Bronchial epithelial cell (primary cell): ENCODE data around the gene DOCK9. TPM values are rescaled to one million over a fixed set of nuclear protein-coding genes. Genes with fewer than 3 reads are reported as not detected.
A peak's percentile ranks its signal among the peaks of the same experiment; 100 is the strongest.

ENCODE experiments used
- DNase-seq: peaks from one replicate; pipeline ENCODE4 v3.0.0-alpha.2; 2010; ENCODE audit warnings: low read depth
- FAIRE-seq: peaks from 2 replicates; lab custom pipeline; 2011; peaks lifted over from hg19 to GRCh38; lab: Jason Lieb, UNC
- H3K27me3 ChIP-seq: 2 replicates; pipeline ENCODE4 v1.5.1; 2011; ENCODE audit warnings: low read length; ENCODE audit not compliant: control insufficient read depth, insufficient read depth
- H3K36me3 ChIP-seq: 2 replicates; pipeline ENCODE4 v1.5.1; 2011; ENCODE audit warnings: low read length; ENCODE audit not compliant: control insufficient read depth, insufficient read depth
- H3K4me3 ChIP-seq: 2 replicates; pipeline ENCODE4 v1.5.1; 2011; ENCODE audit warnings: mild to moderate bottlenecking, low read depth, low read length, control low read depth
- total RNA-seq: library from RNA; depleted of rRNA; stranded (reverse); fragments of >200 nt; gene quantifications from 2 replicates; pipeline ENCODE4 v1.2.1, GENCODE V29; 2014
- TF ChIP-seq, protein P1 (sequence below): IDR thresholded peaks from 2 replicates; pipeline ENCODE4 v1.5.1; 2011; ENCODE audit warnings: mild to moderate bottlenecking, moderate library complexity, low read length, control low read depth, inconsistent platforms; ENCODE audit not compliant: insufficient read depth, severe bottlenecking

DOCK9 gene
- total RNA-seq, 1 donor from 2014 or later, result 72.9 TPM

DNA sequence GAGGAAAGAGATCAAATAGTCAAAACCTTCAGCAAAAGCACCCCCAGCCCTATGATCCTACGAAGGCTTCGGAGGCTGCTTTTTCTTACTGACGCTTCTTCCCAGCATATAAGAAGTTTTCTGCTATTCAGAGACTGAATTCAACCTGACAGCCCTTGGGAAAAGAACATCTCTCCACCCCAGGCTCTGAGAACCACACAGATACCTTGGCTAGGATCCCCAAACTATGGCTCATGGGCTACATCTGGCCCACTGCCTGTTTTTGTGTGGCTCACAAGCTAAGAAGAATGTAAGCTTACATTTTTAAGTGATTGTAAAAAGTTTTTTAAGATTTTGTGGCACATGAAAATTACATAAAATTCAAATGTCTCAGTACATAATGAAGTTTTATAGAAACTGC is 228.4 kb downstream of the DOCK9 start:
- TF ChIP-seq, protein P1, sequence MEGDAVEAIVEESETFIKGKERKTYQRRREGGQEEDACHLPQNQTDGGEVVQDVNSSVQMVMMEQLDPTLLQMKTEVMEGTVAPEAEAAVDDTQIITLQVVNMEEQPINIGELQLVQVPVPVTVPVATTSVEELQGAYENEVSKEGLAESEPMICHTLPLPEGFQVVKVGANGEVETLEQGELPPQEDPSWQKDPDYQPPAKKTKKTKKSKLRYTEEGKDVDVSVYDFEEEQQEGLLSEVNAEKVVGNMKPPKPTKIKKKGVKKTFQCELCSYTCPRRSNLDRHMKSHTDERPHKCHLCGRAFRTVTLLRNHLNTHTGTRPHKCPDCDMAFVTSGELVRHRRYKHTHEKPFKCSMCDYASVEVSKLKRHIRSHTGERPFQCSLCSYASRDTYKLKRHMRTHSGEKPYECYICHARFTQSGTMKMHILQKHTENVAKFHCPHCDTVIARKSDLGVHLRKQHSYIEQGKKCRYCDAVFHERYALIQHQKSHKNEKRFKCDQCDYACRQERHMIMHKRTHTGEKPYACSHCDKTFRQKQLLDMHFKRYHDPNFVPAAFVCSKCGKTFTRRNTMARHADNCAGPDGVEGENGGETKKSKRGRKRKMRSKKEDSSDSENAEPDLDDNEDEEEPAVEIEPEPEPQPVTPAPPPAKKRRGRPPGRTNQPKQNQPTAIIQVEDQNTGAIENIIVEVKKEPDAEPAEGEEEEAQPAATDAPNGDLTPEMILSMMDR, result no peak
- Histone ChIP-seq H3K36me3 (no peaks in the 10 kb centered on the region), H3K27me3 (peaks cover 20% of the 10 kb centered on the region), H3K4me3 (no peak overlapping the region)
- FAIRE-seq, result no peak
- no peak for DNase-seq

DNA sequence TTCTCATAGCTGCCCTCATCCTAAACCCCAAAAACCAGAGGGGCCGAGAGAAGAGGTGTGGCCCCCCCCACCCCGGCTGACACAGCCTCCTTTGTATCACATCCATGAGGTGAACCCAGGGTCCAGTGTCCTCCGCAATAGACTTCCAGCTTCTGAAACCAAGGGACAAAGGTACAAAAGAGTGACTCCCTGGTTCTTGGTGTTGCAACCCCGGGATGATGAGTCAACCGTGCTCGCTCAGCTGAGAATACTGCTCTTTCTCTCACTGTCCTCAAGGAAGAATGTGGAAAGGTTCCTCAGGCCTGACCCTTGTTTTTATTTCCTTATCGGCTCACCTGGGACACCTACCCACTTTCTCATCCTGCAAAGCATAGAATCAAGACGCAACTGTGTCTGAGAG is 230.9 kb downstream of the DOCK9 start:
- H3K4me3 ChIP-seq, result no peak overlapping the region
- FAIRE-seq, result no peak
- TF ChIP-seq, protein P1, result no peak
- peaks cover 15% of the 10 kb centered on the region for H3K27me3 ChIP-seq
- no peaks in the 10 kb centered on the region for H3K36me3 ChIP-seq
- peak; percentile 58 for DNase-seq

Other genes starting within 250 kb of the DOCK9 start
- 0.77 TPM in 1 of 2 replicates, not detected in the other for gene SLC15A1, start 225.4 kb downstream of the DOCK9 start, total RNA-seq
- 38.9 and 40.0 TPM in 2 replicates for gene UBAC2, start 222.8 kb upstream of the DOCK9 start, total RNA-seq